CD4-positive, alpha-beta T cell (primary cell): ENCODE data around the gene ACBD6. TPM values are rescaled to one million over a fixed set of nuclear protein-coding genes. Genes with fewer than 3 reads are reported as not detected.
"Not testable (repeated sequence)": the region's sequence is repeated elsewhere in the genome, so short reads cannot be mapped to it uniquely, and the experiment has no call there.

Source experiments
- ATAC-seq: fragments of 200-7000 bp; cut with Tn5 transposase; one replicate; pipeline ENCODE4 v1.10.0; 2022; ENCODE audit warnings: mild to moderate bottlenecking; ENCODE audit not compliant: poor library complexity
- CTCF ChIA-PET: fragments of 350-600 bp; sonication (Branson Sonifier 250); formaldehyde crosslinking; loops from one replicate; lab custom pipeline; 2021; ENCODE audit warnings: antibody characterized with exemption, inconsistent platforms; lab: Charles Lee
- POLR2A ChIA-PET: fragments of 350-600 bp; sonication (Branson Sonifier 250); formaldehyde crosslinking; loops from one replicate; lab custom pipeline; 2021; ENCODE audit warnings: antibody characterized with exemption, inconsistent platforms; lab: Charles Lee
- DNase-seq, 14 experiments: peaks; one replicate each; pipeline ENCODE4 v3.0.0-alpha.2; 2013 to 2020; ENCODE audit warnings: mixed read lengths in 2 of 14
- H3K27ac ChIP-seq, 2 donors: one replicate each; pipeline versions ENCODE4 v1.5.1 to v1.7.0; 2013; ENCODE audit warnings: low read length in 2 of 2, low read depth in 1 of 2, mild to moderate bottlenecking in 1 of 2
- H3K27me3 ChIP-seq, 2 experiments: 1 replicate in 1 of 2; 2 replicates in 1 of 2; pipeline versions ENCODE4 v1.6.1 to v1.7.0; 2013; ENCODE audit warnings: low read length in 2 of 2, control low read depth in 1 of 2, mild to moderate bottlenecking in 1 of 2, moderate library complexity in 1 of 2; ENCODE audit not compliant: insufficient read depth in 2 of 2, control insufficient read depth in 1 of 2
- H3K36me3 ChIP-seq: one replicate; pipeline ENCODE4 v1.6.1; 2013; ENCODE audit warnings: low read length, control low read depth; ENCODE audit not compliant: insufficient read depth
- H3K4me1 ChIP-seq: one replicate; pipeline ENCODE4 v1.6.1; 2013; ENCODE audit warnings: low read length, control low read depth; ENCODE audit not compliant: insufficient read depth
- H3K4me3 ChIP-seq: one replicate; pipeline ENCODE4 v1.5.1; 2013; ENCODE audit warnings: mild to moderate bottlenecking, low read length, moderate library complexity
- H3K9me3 ChIP-seq, 2 experiments: 1 replicate in 1 of 2; 2 replicates in 1 of 2; pipeline versions ENCODE4 v1.6.1 to v1.7.0; 2013; ENCODE audit warnings: low read length in 2 of 2, mild to moderate bottlenecking in 2 of 2, control low read depth in 1 of 2, moderate library complexity in 1 of 2; ENCODE audit not compliant: control insufficient read depth in 1 of 2, insufficient read depth in 1 of 2
- H3K27ac Mint-ChIP-seq: one replicate; pipeline ENCODE4 v1.8.0; 2020; ENCODE audit warnings: mixed read lengths
- H3K27me3 Mint-ChIP-seq: one replicate; pipeline ENCODE4 v1.8.0; 2021; ENCODE audit warnings: mixed read lengths
- H3K36me3 Mint-ChIP-seq: one replicate; pipeline ENCODE4 v1.8.0; 2021; ENCODE audit warnings: low read depth, mixed read lengths
- H3K4me1 Mint-ChIP-seq: one replicate; pipeline ENCODE4 v1.8.0; 2021; ENCODE audit warnings: low read depth, mixed read lengths
- H3K4me3 Mint-ChIP-seq: one replicate; pipeline ENCODE4 v1.8.0; 2020; ENCODE audit warnings: mild to moderate bottlenecking, mixed read lengths
- H3K9me3 Mint-ChIP-seq: one replicate; pipeline ENCODE4 v1.8.0; 2020; ENCODE audit warnings: mixed read lengths
- CTCF ChIP-seq: fragments of 200-600 bp; IDR thresholded peaks from one replicate; pipeline ENCODE4 v1.8.0; 2022; ENCODE audit warnings: antibody characterized with exemption, mild to moderate bottlenecking
- intact Hi-C, 2 experiments: fragments of 100-400 bp; cut with DNase I in 1 of 2; cut with micrococcal nuclease in 1 of 2; formaldehyde crosslinking; loops; one replicate each; pipeline versions ENCODE4 v1.15.1 to v1.9.0; 2023 to 2025; cut with DNase I, micrococcal nuclease
- total RNA-seq, 174 experiments: library from RNA in 2 of 174; stranded (reverse) in 2 of 174; gene quantifications; one replicate each; pipeline ENCODE4 v1.2.3 and lab custom pipeline; 2021 to 2026

The ACBD6 gene
- total RNA-seq, 2 experiments from 2014 or later = 28.2 to 28.8 TPM

- DNase-seq = no peak
- H3K4me1 Mint-ChIP-seq = no peaks in the 10 kb centered on the region
- ChIA-PET POLR2A (no interaction called here), CTCF (interaction anchor here (0.7 kb wide), 1 partner anchor 425 kb away, joined by 5 read pairs; no protein-coding TSS in a partner anchor)
- intact Hi-C loops = no loop called here
- no peaks in the 10 kb centered on the region for H3K4me1 ChIP-seq
- H3K4me3 Mint-ChIP-seq = no peak overlapping the region
- no peaks in the 10 kb centered on the region for H3K27me3 ChIP-seq
- TF ChIP-seq CTCF = no peak
- ATAC-seq = no peak
- no peak overlapping the region for H3K4me3 ChIP-seq
- H3K9me3 ChIP-seq = no peaks in the 10 kb centered on the region
- H3K27me3 Mint-ChIP-seq = no peaks in the 10 kb centered on the region
- no peak overlapping the region for H3K27ac ChIP-seq
- no peaks in the 10 kb centered on the region for H3K36me3 Mint-ChIP-seq
- H3K36me3 ChIP-seq = no peaks in the 10 kb centered on the region
- no peak overlapping the region for H3K27ac Mint-ChIP-seq
- no peaks in the 10 kb centered on the region for H3K9me3 Mint-ChIP-seq
Measured at GRCh38 chr1:180550241-180550640, 47.9 kb upstream of the ACBD6 start.

- DNase-seq, H3K4me1 Mint-ChIP-seq, intact Hi-C loops, ATAC-seq, H3K9me3 Mint-ChIP-seq, H3K4me3 Mint-ChIP-seq, H3K4me3 ChIP-seq, H3K27me3 Mint-ChIP-seq, H3K9me3 ChIP-seq, H3K36me3 ChIP-seq, H3K27ac ChIP-seq, H3K36me3 Mint-ChIP-seq, H3K27ac Mint-ChIP-seq, H3K27me3 ChIP-seq, H3K4me1 ChIP-seq, POLR2A ChIA-PET: not testable (repeated sequence)
- CTCF ChIA-PET = interaction anchor here (0.7 kb wide), 1 partner anchor 426 kb away, joined by 5 read pairs; no protein-coding TSS in a partner anchor
Measured at GRCh38 chr1:180549770-180550169, 47.4 kb upstream of the ACBD6 start.

GRCh38 chr1:180548686-180549317, 46.4 kb upstream of the ACBD6 start:
- Histone ChIP-seq H3K27ac (no peak overlapping the region), H3K4me1 (no peaks in the 10 kb centered on the region), H3K9me3 (no peaks in the 10 kb centered on the region), H3K4me3 (no peak overlapping the region), H3K27me3 (no peaks in the 10 kb centered on the region), H3K36me3 (no peaks in the 10 kb centered on the region)
- H3K4me3 Mint-ChIP-seq = no peak overlapping the region
- H3K27me3 Mint-ChIP-seq = no peaks in the 10 kb centered on the region
- H3K9me3 Mint-ChIP-seq = no peaks in the 10 kb centered on the region
- intact Hi-C loops = no loop called here
- H3K4me1 Mint-ChIP-seq = no peaks in the 10 kb centered on the region
- H3K27ac Mint-ChIP-seq = no peak overlapping the region
- DNase-seq (no peak), ATAC-seq (no peak)
- TF ChIP-seq CTCF = no peak
- ChIA-PET CTCF (no interaction called here), POLR2A (interaction anchor here (0.6 kb wide), 1 partner anchor 8 kb away, joined by 3 read pairs; no protein-coding TSS in a partner anchor)
- H3K36me3 Mint-ChIP-seq = no peaks in the 10 kb centered on the region

GRCh38 chr1:180545991-180546390, 43.6 kb upstream of the ACBD6 start:
- Mint-ChIP-seq H3K4me3 (no peak overlapping the region), H3K36me3 (no peaks in the 10 kb centered on the region), H3K27me3 (no peaks in the 10 kb centered on the region), H3K9me3 (no peaks in the 10 kb centered on the region), H3K27ac (no peak overlapping the region), H3K4me1 (no peaks in the 10 kb centered on the region)
- DNase-seq (no peak), ATAC-seq (no peak)
- H3K4me3 ChIP-seq = no peak overlapping the region
- no peaks in the 10 kb centered on the region for H3K4me1 ChIP-seq
- H3K9me3 ChIP-seq = no peaks in the 10 kb centered on the region
- no peak for TF ChIP-seq CTCF
- H3K27me3 ChIP-seq = no peaks in the 10 kb centered on the region
- no peaks in the 10 kb centered on the region for H3K36me3 ChIP-seq
- no peak overlapping the region for H3K27ac ChIP-seq
- CTCF ChIA-PET = no interaction called here
- POLR2A ChIA-PET = no interaction called here
- intact Hi-C loops = no loop called here
